LNCaP clone FGC (cell line): ENCODE measurements around the gene CT47A1.
"Not testable (repeated sequence)": the region's sequence is repeated elsewhere in the genome, so short reads cannot be mapped to it uniquely, and the experiment has no call there.

ENCODE experiments used
- DNase-seq: peaks from one replicate; pipeline ENCODE4 v3.0.0-alpha.2; 2011; ENCODE audit warnings: low read depth
- H3K4me3 ChIP-seq: 2 replicates; pipeline ENCODE4 v1.5.1; 2011; ENCODE audit warnings: mild to moderate bottlenecking, low read depth, low read length, control low read depth
- CTCF ChIP-seq: IDR thresholded peaks from 2 replicates; pipeline ENCODE4 v1.5.1; 2012; ENCODE audit warnings: mild to moderate bottlenecking; ENCODE audit not compliant: control insufficient read depth, insufficient read depth; ENCODE audit errors: extremely low read depth

The CT47A1 gene

DNA sequence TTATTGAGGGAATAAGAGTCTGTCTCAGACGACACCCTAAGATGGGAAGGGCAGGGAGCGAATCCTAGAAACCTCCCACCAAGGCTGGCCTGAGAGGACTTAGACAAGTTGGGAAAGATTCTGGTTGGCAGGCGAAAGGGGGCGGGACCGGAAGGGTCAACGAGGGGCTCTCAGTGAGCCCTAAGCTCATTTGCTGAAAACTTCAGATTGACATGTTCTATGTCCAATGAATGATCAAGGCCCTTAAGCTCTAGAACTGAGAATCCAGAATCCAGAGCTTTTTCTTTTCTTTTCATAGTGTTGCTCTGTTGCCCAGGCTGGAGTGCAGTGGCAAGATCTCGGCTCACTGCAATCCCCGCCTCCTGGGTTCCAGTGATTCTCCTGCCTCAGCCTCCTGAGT, at the start of gene CT47A1:
TSS of gene CT47A1 (minus strand) at position 101 of the 400 bp plus-strand sequence. CDS start 231 bp downstream, outside the sequence.
- DNase-seq, H3K4me3 ChIP-seq: not testable (repeated sequence)

GRCh38 chrX:121032531-121032930, 47.0 kb upstream of the CT47A1 start:
- no peak for DNase-seq
- TF ChIP-seq CTCF: no peak
- H3K4me3 ChIP-seq: no peak overlapping the region

- DNase-seq: no peak
- TF ChIP-seq CTCF: no peak
- no peak overlapping the region for H3K4me3 ChIP-seq
These were observed 44.5 kb upstream of the CT47A1 start for GRCh38 chrX:121030083-121030482.

DNA sequence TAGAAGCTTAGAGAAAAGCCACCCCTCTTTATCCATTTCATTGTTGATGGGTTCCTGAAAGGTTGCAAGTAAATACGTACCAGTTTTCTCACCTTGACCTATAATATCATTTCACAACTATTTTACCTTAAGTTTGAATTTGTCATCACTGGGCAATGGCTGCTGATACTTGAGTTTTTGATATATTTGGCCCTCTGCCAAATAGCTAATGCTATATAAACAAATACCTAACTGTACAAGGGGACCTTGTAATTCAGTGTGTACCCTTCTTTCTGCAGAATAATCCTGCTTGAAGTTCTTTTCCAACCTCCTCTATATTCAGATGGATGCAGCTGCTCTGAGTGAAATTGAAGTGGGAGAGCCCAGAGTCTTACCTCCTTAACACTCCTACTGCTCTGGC, 42.9 kb upstream of the CT47A1 start:
- DNase-seq: no peak
- no peak for TF ChIP-seq CTCF
- no peak overlapping the region for H3K4me3 ChIP-seq

DNA sequence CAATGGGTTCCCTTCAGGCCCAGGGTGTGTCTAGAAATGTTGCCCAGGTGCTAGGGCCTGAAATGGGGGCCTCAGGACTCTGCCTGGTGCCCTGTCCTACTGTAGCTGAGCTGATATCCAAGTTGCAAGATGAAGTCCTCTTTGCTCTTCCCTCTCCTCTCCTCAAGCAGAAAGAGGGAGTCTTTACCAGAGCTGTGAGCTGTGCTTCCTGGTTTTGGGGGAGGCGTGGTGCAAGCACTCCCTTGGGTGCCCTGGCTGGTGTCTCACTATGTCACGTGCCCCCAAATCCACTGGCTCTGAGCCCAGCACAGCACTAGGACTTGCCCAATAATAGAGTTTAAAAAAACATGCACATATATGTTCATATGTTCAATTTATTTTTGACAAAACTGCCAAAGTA, 29.3 kb upstream of the CT47A1 start:
- H3K4me3 ChIP-seq: no peak overlapping the region
- TF ChIP-seq CTCF: no peak

DNA sequence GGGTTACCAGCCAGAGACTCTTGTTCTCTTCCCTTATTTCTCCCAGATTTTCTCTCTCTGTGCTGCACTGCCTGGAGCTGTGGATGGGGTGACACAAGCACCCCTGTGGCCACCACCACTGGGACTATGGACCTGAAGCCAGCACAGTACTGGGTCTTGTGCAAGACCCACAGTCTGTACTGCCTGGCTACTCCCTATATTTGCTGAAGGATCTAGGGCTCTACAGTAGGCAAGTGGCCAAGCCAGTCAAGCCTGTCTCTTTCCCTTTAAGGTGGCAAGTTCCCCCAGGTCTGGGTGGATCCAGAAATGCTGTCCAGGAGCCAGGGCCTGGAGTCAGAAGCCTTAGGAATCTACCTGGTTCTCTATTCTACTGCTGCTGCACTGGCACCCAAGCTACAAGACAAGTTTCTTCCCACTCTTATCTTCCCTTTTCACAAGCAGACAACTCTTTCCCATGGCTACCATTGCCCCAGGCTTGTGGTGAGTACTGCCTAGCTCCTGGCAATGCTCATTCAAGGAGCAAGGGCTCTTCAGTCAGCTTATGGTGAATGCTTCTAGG, 28.4 kb upstream of the CT47A1 start:
- TF ChIP-seq CTCF: no peak
- H3K4me3 ChIP-seq: no peak overlapping the region

More for the DNA sequence above, 29.3 kb upstream of the CT47A1 start:
- no peak for DNase-seq

DNA sequence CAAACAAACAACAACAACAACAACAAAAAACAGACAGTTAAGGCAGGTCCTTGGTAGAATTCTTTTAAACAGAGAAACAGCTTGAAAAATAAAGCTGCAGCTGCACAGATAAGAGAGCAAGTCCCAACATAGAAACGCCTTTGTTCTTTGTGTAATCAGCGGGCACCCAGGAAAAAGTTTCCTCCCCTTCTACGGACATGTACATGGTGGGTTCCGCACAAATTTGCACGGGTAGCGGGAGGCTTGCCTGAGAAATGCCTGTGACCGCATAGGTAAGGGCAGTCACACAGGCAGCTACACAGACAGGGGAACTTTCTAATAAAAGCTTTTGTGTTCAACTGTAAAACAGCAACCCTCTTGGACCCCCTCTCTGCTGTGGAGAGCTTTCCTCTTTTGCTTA, 25.7 kb upstream of the CT47A1 start:
- no peak overlapping the region for H3K4me3 ChIP-seq
- no peak for TF ChIP-seq CTCF
- no peak for DNase-seq

More for the DNA sequence above, 28.4 kb upstream of the CT47A1 start:
- DNase-seq: no peak

- no peak for TF ChIP-seq CTCF
- DNase-seq: no peak
- no peak overlapping the region for H3K4me3 ChIP-seq
These were observed 24.7 kb upstream of the CT47A1 start for GRCh38 chrX:121010218-121010617.
